Effector CD4-positive, alpha-beta T cell (primary cell): ENCODE measurements around the gene OR10P1.

Source experiments
- DNase-seq: peaks from one replicate; pipeline ENCODE4 v3.0.0-alpha.2; 2020

OR10P1 gene

GRCh38 chr12:55652352-55652751, 15.7 kb downstream of the OR10P1 start:
- DNase-seq = no peak

- no peak for DNase-seq
Observed at GRCh38 chr12:55653031-55653430, 16.3 kb downstream of the OR10P1 start.

- DNase-seq = no peak
Observed at GRCh38 chr12:55654511-55655214, 18.0 kb downstream of the OR10P1 start.

- DNase-seq = no peak
Observed at GRCh38 chr12:55657212-55657611, 20.5 kb downstream of the OR10P1 start.

- no peak for DNase-seq
Observed at GRCh38 chr12:55658212-55658611, 21.5 kb downstream of the OR10P1 start.

GRCh38 chr12:55658635-55659391, 22.1 kb downstream of the OR10P1 start:
- no peak for DNase-seq

GRCh38 chr12:55659486-55660385, 23.0 kb downstream of the OR10P1 start:
- DNase-seq = no peak

- DNase-seq = no peak
Observed at GRCh38 chr12:55663391-55663790, 26.7 kb downstream of the OR10P1 start.

GRCh38 chr12:55664826-55665225, 28.1 kb downstream of the OR10P1 start:
- DNase-seq = no peak

- no peak for DNase-seq
Observed at GRCh38 chr12:55666508-55666907, 29.8 kb downstream of the OR10P1 start.

- DNase-seq = no peak
Observed at GRCh38 chr12:55670276-55670675, 33.6 kb downstream of the OR10P1 start.

- DNase-seq = no peak
Observed at GRCh38 chr12:55671746-55672145, 35.1 kb downstream of the OR10P1 start.

- DNase-seq = no peak
Observed at GRCh38 chr12:55673638-55674037, 36.9 kb downstream of the OR10P1 start.

GRCh38 chr12:55675666-55676065, 39.0 kb downstream of the OR10P1 start:
- no peak for DNase-seq

- DNase-seq = no peak
Observed at GRCh38 chr12:55676707-55677106, 40.0 kb downstream of the OR10P1 start.

GRCh38 chr12:55679691-55680090, 43.0 kb downstream of the OR10P1 start:
- DNase-seq = no peak

- DNase-seq = no peak
Observed at GRCh38 chr12:55681142-55682077, 44.7 kb downstream of the OR10P1 start.

GRCh38 chr12:55682087-55682796, 45.5 kb downstream of the OR10P1 start:
- no peak for DNase-seq

- no peak for DNase-seq
Observed at GRCh38 chr12:55683676-55684075, 47.0 kb downstream of the OR10P1 start.

GRCh38 chr12:55684761-55685370, 48.2 kb downstream of the OR10P1 start:
- DNase-seq = no peak

GRCh38 chr12:55685671-55686070, 49.0 kb downstream of the OR10P1 start:
- DNase-seq = no peak
